Fibroblast of skin of back (primary cell): ENCODE measurements around the gene B4GALNT2.

Source experiments
- DNase-seq: peaks from one replicate; pipeline ENCODE4 v3.0.0-alpha.2; 2013

The B4GALNT2 gene

GRCh38 chr17:49213847-49214246 lies 81.3 kb downstream of the B4GALNT2 start:
- no peak for DNase-seq

GRCh38 chr17:49214676-49215360 lies 82.2 kb downstream of the B4GALNT2 start:
- no peak for DNase-seq

DNA sequence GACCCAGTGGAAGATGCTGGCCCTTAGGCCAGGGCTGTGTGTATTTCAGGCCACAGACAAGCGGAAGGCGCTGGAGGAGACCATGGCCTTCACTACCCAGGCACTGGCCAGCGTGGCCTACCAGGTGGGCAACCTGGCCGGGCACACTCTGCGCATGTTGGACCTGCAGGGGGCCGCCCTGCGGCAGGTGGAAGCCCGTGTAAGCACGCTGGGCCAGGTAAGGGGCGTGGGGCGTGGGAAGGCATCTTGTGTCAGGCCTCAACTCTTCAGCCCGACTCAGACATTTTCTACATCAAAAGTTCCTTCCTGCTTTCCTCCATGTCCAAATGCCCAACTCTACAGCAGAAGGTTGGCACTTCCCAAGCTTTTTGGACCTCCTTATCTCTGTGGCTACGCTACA lies 83.9 kb downstream of the B4GALNT2 start:
- no peak for DNase-seq

DNA sequence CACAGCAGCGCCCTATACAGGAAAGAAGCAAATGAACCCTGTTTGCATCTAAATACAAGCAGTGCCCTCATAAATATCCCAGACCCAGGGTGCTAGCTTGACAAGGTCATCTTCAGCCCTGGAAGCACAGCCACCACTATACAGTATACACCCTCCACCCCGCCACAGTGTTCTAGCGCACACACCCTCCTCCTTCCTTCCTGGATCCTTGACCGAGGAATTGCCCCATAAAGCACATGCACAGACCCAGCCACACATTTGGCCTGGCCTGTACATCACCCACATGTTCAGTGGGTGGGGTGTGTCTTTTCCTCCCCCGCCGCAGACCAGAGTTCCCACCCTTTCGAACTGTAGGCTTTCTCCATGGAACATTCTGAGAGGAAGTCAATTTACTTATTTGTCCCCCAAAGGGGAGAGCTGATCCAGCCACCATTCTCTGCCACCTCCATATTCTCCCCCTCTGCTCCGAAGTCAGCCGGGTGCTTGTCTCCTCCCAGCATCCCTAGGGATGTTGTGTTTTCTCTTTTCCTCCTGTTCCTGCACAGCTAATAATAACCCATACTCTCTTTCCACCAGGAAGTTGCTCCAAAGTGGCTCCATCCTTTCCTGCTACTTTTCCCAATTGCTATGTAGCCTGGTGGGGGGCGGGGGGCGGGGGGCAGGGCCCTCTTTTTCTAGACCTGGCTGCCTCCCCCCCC lies 84.5 kb downstream of the B4GALNT2 start:
- DNase-seq, result no peak

- DNase-seq, result no peak
These were observed 85.3 kb downstream of the B4GALNT2 start for GRCh38 chr17:49217651-49218413.

DNA sequence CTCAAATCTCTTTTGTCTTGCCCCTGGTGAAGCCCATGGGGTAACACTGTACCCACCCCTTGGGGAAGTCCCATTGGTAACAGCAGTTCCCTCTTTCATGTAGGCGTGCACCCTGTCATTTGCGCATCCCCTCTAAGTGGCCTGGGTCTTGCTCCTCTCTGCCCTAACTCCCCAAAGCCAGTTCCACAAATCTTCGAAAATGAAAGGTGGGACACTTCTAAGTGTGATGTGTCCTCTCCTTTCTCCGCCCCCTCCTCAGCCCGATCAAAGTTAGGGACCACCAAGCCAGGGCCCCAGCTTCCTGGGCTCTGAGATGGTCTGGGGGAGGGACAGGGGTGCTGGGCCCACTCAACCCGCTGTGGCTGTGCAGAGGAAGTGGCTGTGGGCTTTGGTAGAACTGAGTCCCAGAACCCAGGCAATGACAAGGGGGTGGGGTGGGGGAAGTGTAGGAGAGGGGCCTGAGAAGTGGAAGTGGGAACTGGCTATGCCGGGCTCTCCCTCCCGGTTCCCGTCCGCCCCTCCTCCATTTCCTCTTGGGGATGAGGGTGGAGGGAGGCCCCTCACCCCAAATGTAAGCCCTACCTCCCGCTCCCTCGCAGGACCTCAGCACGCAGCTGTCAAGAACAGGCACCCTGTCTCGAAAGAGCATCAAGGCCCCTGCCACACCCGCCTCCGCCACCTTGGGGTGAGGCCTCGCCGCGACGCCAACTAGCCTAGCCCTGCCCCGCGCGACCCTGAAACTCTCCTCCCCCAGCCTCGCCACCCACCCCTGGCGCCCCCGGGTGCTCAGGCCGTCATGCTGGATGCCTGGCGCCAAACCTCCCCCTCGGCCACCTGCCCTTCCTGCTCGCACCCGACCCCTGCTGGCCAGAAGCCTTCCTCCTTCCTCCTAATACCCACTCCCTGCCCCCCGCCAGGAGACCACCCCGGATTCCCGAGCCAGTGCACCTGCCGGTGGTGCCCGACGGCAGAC lies 86.7 kb downstream of the B4GALNT2 start:
- no peak for DNase-seq

DNA sequence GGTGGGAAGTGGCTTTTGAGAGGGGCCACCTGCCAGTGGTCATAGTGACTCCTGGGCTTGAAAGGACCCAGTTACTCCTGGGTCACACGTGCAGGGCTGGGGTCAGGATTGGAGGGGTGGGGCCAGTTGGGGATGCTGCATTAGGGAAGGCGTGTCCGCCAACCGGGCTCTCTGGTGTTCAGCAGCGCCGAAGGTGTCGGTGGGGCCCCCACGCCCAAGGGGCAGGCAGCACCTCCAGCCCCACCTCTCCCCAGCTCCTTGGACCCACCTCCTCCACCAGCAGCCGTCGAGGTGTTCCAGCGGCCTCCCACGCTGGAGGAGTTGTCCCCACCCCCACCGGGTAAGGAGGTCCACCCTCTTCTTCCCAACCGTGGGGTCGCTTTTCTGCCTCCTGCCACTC lies 87.4 kb downstream of the B4GALNT2 start:
- DNase-seq, result no peak

DNA sequence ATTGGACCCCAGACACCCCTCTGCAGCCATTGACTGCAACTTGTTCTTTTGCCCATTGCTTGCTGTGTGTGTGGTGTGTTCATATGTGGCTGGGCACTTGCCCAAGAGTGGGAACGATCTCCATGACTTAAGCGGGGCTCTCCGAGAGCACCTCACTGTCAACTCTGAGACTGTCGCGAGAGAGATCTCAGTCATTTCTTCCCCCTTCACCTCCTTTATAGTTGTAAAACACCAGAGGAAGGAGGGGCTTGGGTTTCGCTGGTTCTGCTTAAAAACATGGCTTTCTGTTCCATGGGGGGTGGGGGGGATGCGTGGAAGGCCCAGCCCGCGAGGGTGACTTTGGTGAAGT lies 90.6 kb downstream of the B4GALNT2 start:
- no peak for DNase-seq

DNA sequence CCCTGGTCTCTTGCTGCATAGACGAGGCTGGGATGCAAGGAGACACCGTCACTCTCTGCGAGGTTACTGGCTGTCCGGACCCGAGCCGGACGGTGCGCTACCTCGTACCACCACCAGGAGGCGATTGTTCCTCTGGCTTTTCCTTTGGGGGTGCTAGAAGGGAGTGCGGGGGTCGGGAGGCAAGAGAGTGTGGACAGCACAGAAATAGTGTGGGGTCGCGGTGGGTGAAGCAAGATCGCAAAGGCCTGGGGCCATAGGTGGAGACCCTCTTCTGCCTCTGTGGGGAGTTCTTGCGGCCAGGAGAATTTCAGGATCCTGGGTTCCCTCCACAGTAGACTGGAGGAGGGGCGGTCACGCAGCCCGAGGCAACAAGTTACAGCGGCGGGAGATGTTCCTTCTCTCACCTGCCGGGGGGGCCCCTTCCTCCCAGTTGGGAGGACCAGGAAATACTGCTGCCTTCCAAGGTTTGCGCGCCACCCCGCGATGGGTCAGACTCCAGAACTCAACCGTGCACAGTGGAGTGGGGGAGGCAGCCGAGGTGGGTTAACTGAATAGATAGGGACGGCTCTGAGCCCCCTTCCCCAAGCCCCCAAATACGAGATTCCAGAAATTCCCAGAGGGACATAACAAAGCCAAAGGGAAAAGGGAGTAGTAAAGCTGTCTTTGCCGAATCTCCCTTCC lies 91.1 kb downstream of the B4GALNT2 start:
- peak; percentile 21 for DNase-seq

DNA sequence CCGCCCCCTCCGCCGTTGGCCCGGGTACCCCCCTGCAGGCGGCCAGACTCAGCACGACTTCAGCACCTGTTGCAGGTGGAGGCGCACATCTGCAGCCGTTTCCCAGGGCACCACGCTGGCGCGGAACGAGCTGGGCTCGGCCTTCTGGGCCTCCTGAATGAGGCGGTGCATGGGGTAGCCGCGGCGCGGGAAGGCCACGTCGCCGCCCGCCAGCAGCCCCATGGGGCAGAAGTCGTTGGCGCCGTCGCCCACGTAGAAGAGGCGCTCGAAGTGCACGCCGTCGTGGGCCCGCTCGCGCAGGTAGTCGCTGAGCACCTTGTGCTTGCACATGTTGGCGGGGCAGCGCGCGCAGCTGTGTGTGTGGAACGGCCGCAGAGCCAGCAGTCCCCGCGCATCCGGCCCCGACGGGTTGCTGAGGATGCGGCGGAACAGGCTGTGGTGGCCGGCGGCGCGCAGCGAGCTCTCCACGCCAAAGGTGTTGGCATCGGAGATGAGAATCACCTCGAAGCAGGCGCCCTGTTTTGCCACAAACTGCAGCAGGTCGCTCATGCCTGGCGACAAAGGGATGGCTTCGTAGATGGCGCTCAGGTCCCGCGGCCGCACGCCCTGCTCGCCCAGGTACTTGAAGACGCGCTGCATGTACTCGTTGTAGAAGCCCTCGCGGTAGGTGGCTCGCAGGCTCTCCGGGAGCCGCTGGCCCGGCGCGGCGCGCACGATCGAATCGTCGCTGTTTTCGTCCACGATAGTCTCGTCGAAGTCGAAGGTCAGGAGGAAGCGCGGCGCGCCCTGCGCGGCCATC lies 91.8 kb downstream of the B4GALNT2 start:
- no peak for DNase-seq

DNA sequence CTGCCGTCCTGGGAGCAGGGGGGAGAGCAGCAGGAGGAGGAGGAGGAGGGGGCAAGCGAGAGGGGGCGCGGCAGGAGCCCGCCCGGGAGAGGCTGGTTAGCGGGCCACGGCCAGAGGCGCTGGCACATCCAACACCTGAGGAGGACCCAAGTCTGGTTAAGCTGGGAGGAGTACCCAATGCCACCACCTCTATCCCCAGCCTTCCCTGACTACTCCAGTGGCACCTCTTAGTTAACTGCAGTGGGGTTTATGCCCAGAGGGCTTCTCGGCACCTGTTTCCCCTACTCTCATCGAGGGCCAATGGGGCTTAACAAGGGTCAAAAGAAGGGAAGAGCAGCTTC lies 92.4 kb downstream of the B4GALNT2 start:
- no peak for DNase-seq

GRCh38 chr17:49225554-49226236 lies 93.1 kb downstream of the B4GALNT2 start:
- DNase-seq, result no peak
